Astrocyte (in vitro differentiated cells and primary cell): ENCODE data around the gene ARHGAP28. TPM values are rescaled to one million over a fixed set of nuclear protein-coding genes. Genes with fewer than 3 reads are reported as not detected.
A peak's percentile ranks its signal among the peaks of the same experiment; 100 is the strongest.

Experiments used
- DNase-seq: peaks from one replicate; pipeline ENCODE4 v3.0.0-alpha.2; 2010; ENCODE audit warnings: low read depth
- FAIRE-seq: peaks from 2 replicates; lab custom pipeline; 2011; peaks lifted over from hg19 to GRCh38; lab: Jason Lieb, UNC
- H2AFZ ChIP-seq: 2 replicates; pipeline ENCODE4 v1.6.0; 2012; ENCODE audit warnings: low read depth, low read length, inconsistent platforms
- H3K27ac ChIP-seq: 2 replicates; pipeline ENCODE4 v1.5.1; 2011; ENCODE audit warnings: low read depth, low read length, inconsistent platforms
- H3K27me3 ChIP-seq: 2 replicates; pipeline ENCODE4 v1.6.0; 2011; ENCODE audit warnings: low read length, inconsistent platforms; ENCODE audit not compliant: insufficient read depth
- H3K36me3 ChIP-seq: 2 replicates; pipeline ENCODE4 v1.5.1; 2011; ENCODE audit warnings: low read length, inconsistent platforms; ENCODE audit not compliant: insufficient read depth
- H3K4me1 ChIP-seq: 2 replicates; pipeline ENCODE4 v1.5.1; 2011; ENCODE audit warnings: low read length, inconsistent platforms; ENCODE audit not compliant: insufficient read depth
- H3K4me2 ChIP-seq: 2 replicates; pipeline ENCODE4 v1.6.0; 2012; ENCODE audit warnings: low read length, inconsistent platforms
- H3K4me3 ChIP-seq: 2 replicates; pipeline ENCODE4 v1.5.1; 2011; ENCODE audit warnings: low read depth, mild to moderate bottlenecking, low read length, inconsistent platforms; ENCODE audit not compliant: insufficient read depth
- H3K79me2 ChIP-seq: 2 replicates; pipeline ENCODE4 v1.6.0; 2012; ENCODE audit warnings: mild to moderate bottlenecking, low read length, inconsistent platforms; ENCODE audit not compliant: insufficient read depth
- H3K9ac ChIP-seq: 2 replicates; pipeline ENCODE4 v1.6.0; 2012; ENCODE audit warnings: mild to moderate bottlenecking, low read length, inconsistent platforms
- H3K9me3 ChIP-seq: 2 replicates; pipeline ENCODE4 v1.5.1; 2012; ENCODE audit warnings: low read depth, mild to moderate bottlenecking, low read length, inconsistent platforms; ENCODE audit not compliant: insufficient read depth
- H4K20me1 ChIP-seq: 2 replicates; pipeline ENCODE4 v1.6.0; 2012; ENCODE audit warnings: low read length, inconsistent platforms; ENCODE audit not compliant: insufficient read depth
- H3K27ac Mint-ChIP-seq: one replicate; pipeline ENCODE4 v1.8.0; 2021; ENCODE audit warnings: mild to moderate bottlenecking, mixed read lengths; ENCODE audit not compliant: unreplicated experiment
- H3K27me3 Mint-ChIP-seq: one replicate; pipeline ENCODE4 v1.8.0; 2021; ENCODE audit warnings: low read depth, mixed read lengths; ENCODE audit not compliant: unreplicated experiment
- H3K36me3 Mint-ChIP-seq: one replicate; pipeline ENCODE4 v1.8.0; 2021; ENCODE audit warnings: low read depth, mixed read lengths; ENCODE audit not compliant: unreplicated experiment
- H3K4me1 Mint-ChIP-seq: one replicate; pipeline ENCODE4 v1.8.0; 2021; ENCODE audit warnings: low read depth, mixed read lengths; ENCODE audit not compliant: unreplicated experiment
- H3K4me3 Mint-ChIP-seq: one replicate; pipeline ENCODE4 v1.8.0; 2021; ENCODE audit warnings: mild to moderate bottlenecking, moderate library complexity, mixed read lengths; ENCODE audit not compliant: unreplicated experiment
- H3K9me3 Mint-ChIP-seq: one replicate; pipeline ENCODE4 v1.8.0; 2021; ENCODE audit warnings: mild to moderate bottlenecking, mixed read lengths; ENCODE audit not compliant: unreplicated experiment
- CTCF ChIP-seq: IDR thresholded peaks from 2 replicates; pipeline ENCODE4 v1.5.1; 2011; ENCODE audit warnings: low read depth, mild to moderate bottlenecking, inconsistent platforms, low read length, moderate library complexity; ENCODE audit not compliant: insufficient read depth
- EZH2 ChIP-seq: IDR thresholded peaks from 2 replicates; pipeline ENCODE4 v1.6.1; 2012; ENCODE audit warnings: mild to moderate bottlenecking, low read length, inconsistent platforms; ENCODE audit not compliant: insufficient read depth
- total RNA-seq: library from RNA; stranded (reverse); gene quantifications from 2 replicates; pipeline ENCODE4 v1.2.1, GENCODE V29; 2021

ARHGAP28 gene
- total RNA-seq, 1 donor from 2014 or later = 15.5 TPM

- Histone ChIP-seq H3K9ac (no peak overlapping the region), H3K36me3 (no peaks in the 10 kb centered on the region), H4K20me1 (no peaks in the 10 kb centered on the region), H3K4me1 (no peaks in the 10 kb centered on the region), H2AFZ (no peak overlapping the region), H3K4me3 (no peak overlapping the region), H3K9me3 (no peaks in the 10 kb centered on the region), H3K27ac (no peak overlapping the region), H3K4me2 (no peak overlapping the region), H3K79me2 (no peaks in the 10 kb centered on the region), H3K27me3 (no peaks in the 10 kb centered on the region)
- DNase-seq = no peak
- TF ChIP-seq EZH2 = no peak
- no peak for TF ChIP-seq CTCF
- Mint-ChIP-seq H3K4me3 (no peak overlapping the region), H3K27me3 (no peaks in the 10 kb centered on the region), H3K36me3 (no peaks in the 10 kb centered on the region), H3K27ac (no peak overlapping the region), H3K4me1 (peaks cover 2% of the 10 kb centered on the region), H3K9me3 (no peaks in the 10 kb centered on the region)
- no peak for FAIRE-seq
Observed at GRCh38 chr18:6807515-6808257, 78.2 kb downstream of the ARHGAP28 start.

- Histone ChIP-seq H3K79me2 (no peaks in the 10 kb centered on the region), H2AFZ (no peak overlapping the region), H3K27me3 (no peaks in the 10 kb centered on the region), H3K4me3 (no peak overlapping the region), H4K20me1 (no peaks in the 10 kb centered on the region), H3K27ac (no peak overlapping the region), H3K4me2 (no peak overlapping the region), H3K36me3 (no peaks in the 10 kb centered on the region), H3K9ac (no peak overlapping the region), H3K9me3 (no peaks in the 10 kb centered on the region), H3K4me1 (no peaks in the 10 kb centered on the region)
- Mint-ChIP-seq H3K9me3 (no peaks in the 10 kb centered on the region), H3K27me3 (no peaks in the 10 kb centered on the region), H3K27ac (no peak overlapping the region), H3K4me1 (peaks cover 2% of the 10 kb centered on the region), H3K36me3 (no peaks in the 10 kb centered on the region), H3K4me3 (no peak overlapping the region)
- TF ChIP-seq CTCF (no peak), EZH2 (no peak)
- FAIRE-seq (no peak), DNase-seq (no peak)
Observed at GRCh38 chr18:6810191-6810590, 80.7 kb downstream of the ARHGAP28 start.

GRCh38 chr18:6811816-6812215 is 82.3 kb downstream of the ARHGAP28 start:
- Mint-ChIP-seq H3K4me1 (peaks cover 2% of the 10 kb centered on the region), H3K4me3 (no peak overlapping the region), H3K27me3 (no peaks in the 10 kb centered on the region), H3K36me3 (no peaks in the 10 kb centered on the region), H3K9me3 (no peaks in the 10 kb centered on the region), H3K27ac (no peak overlapping the region)
- Histone ChIP-seq H3K36me3 (no peaks in the 10 kb centered on the region), H3K9ac (no peak overlapping the region), H2AFZ (no peak overlapping the region), H3K4me3 (no peak overlapping the region), H3K4me1 (no peaks in the 10 kb centered on the region), H3K9me3 (no peaks in the 10 kb centered on the region), H3K4me2 (no peak overlapping the region), H3K79me2 (no peaks in the 10 kb centered on the region), H4K20me1 (no peaks in the 10 kb centered on the region), H3K27me3 (no peaks in the 10 kb centered on the region), H3K27ac (no peak overlapping the region)
- peak; percentile 10 for DNase-seq
- TF ChIP-seq CTCF = no peak
- no peak for TF ChIP-seq EZH2
- no peak for FAIRE-seq
